ENCODE data around the gene CHIT1. TPM values are rescaled to one million over a fixed set of nuclear protein-coding genes. Genes with fewer than 3 reads are reported as not detected.
A peak's percentile ranks its signal among the peaks of the same experiment; 100 is the strongest.

Gene CHIT1
- total and polyA plus RNA-seq, 10 donors: 2.0 to 165 (median 6.7) TPM

GRCh38 chr1:203169770-203170520, 59.5 kb downstream of the CHIT1 start:
- 87 to 93% (median 91%) methylated on average over 21 of the region's 21 CpGs for WGBS, 5 donors
- H3K36me3 ChIP-seq: peaks cover 0 to 12% (median 0%) of the 10 kb centered on the region in 6 donors
- no peak overlapping the region for H3K4me3 ChIP-seq
- DNase-seq: peak; percentile 63
- H3K27ac ChIP-seq: no peak overlapping the region
- H3K9me3 ChIP-seq: no peaks in the 10 kb centered on the region
- TF ChIP-seq CTCF (IDR thresholded peaks at IDR 0.05 in 8 of 11, conservative IDR thresholded peaks at IDR 0.05 in 3 of 11) (no peak), POLR2AphosphoS5 (IDR thresholded peaks at IDR 0.05) (no peak), POLR2A (IDR thresholded peaks at IDR 0.05) (no peak)
- intact Hi-C loops (cut with DNase I; ENCODE audit: low total_unique reads): no loop called here
- H3K4me1 ChIP-seq: peaks cover 0 to 31% (median 6%) of the 10 kb centered on the region in 6 donors
- H3K27me3 ChIP-seq (replicated peaks in 1 of 7): peaks cover 0 to 47% (median 0%) of the 10 kb centered on the region in 7 donors

- TF ChIP-seq POLR2A (IDR thresholded peaks at IDR 0.05) (no peak), CTCF (IDR thresholded peaks at IDR 0.05 in 8 of 11, conservative IDR thresholded peaks at IDR 0.05 in 3 of 11) (no peak), POLR2AphosphoS5 (IDR thresholded peaks at IDR 0.05) (no peak)
- Histone ChIP-seq H3K4me1 (peaks cover 0 to 24% (median 4%) of the 10 kb centered on the region in 6 donors), H3K27ac (no peak overlapping the region), H3K9me3 (no peaks in the 10 kb centered on the region), H3K27me3 (replicated peaks in 1 of 7) (peaks cover 0 to 46% (median 0%) of the 10 kb centered on the region in 7 donors), H3K4me3 (no peak overlapping the region), H3K36me3 (peaks cover 0 to 12% (median 0%) of the 10 kb centered on the region in 6 donors)
- peak; percentile 55 for DNase-seq
- 88 to 96% (median 92%) methylated on average over 9 of the region's 9 CpGs for WGBS, 5 donors
- intact Hi-C loops (cut with DNase I; ENCODE audit: low total_unique reads): no loop called here
These were observed 60.5 kb downstream of the CHIT1 start for GRCh38 chr1:203168991-203169390.

GRCh38 chr1:203168256-203168786, 61.2 kb downstream of the CHIT1 start:
- peak; percentile 28 for DNase-seq
- WGBS, 5 donors: 79 to 97% (median 91%) methylated on average over 12 of the region's 12 CpGs
- intact Hi-C loops (cut with DNase I; ENCODE audit: low total_unique reads): no loop called here

More at GRCh38 chr1:203168256-203168786, 61.2 kb downstream of the CHIT1 start:
- TF ChIP-seq CTCF (IDR thresholded peaks at IDR 0.05 in 8 of 11, conservative IDR thresholded peaks at IDR 0.05 in 3 of 11) (no peak), POLR2A (IDR thresholded peaks at IDR 0.05) (no peak), POLR2AphosphoS5 (IDR thresholded peaks at IDR 0.05) (no peak)
- Histone ChIP-seq H3K4me3 (no peak overlapping the region), H3K9me3 (no peaks in the 10 kb centered on the region), H3K27me3 (replicated peaks in 1 of 7) (peaks cover 0 to 53% (median 0%) of the 10 kb centered on the region in 7 donors), H3K4me1 (peaks cover 0 to 20% (median 4%) of the 10 kb centered on the region in 6 donors), H3K36me3 (peaks cover 0 to 12% (median 0%) of the 10 kb centered on the region in 6 donors), H3K27ac (no peak overlapping the region)
